Fibroblast of peridontal ligament (primary cell): ENCODE results near the gene ZNF226.
A peak's percentile ranks its signal among the peaks of the same experiment; 100 is the strongest.
"Not testable (repeated sequence)": the region's sequence is repeated elsewhere in the genome, so short reads cannot be mapped to it uniquely, and the experiment has no call there.

Experiments used
- DNase-seq: peaks from one replicate; pipeline ENCODE4 v3.0.0-alpha.2; 2010; ENCODE audit errors: extremely low read depth

Gene ZNF226

DNA sequence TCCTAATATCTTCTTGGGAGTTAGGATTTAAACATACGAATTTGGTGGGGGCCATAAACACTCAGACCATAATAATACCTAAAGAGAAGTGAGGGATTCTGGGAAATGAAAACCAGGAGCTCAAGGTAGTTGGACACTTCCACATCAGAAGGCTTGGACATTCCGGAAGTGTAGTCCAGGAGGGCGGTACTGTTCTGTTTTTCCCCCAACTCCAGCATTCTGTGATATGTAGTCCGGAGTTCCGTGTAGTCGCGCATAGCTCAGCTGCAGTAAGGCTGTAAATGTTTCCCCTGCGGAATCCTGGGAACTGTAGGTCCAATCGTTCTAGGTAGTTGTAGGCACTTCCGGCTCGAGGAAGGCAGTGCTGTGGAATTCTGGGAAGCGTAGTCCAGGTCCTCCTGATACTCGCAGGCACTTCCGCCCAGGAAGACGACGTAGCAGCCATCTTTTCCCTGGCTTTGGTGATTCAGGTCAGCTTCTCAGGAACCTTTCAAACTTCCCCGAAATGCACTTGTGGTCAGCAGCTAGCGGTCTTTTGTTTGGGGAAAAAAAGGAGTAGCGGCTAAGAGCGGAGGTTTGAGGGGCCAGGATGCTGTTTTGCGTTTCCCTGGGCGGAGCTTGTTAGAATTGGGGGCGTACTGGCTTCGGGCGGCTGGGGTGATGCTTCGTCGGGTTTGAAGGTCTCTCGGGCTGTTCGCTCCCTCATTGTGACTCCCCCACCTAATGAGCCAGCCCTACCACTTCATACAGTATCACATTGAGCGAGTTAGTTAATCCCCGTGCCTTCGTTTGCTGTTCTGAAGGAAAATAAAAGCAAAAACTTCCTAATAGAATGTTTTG, at the start of gene ZNF226:
ZNF226 (plus strand) TSS at position 428 of the 840 bp plus-strand sequence. CDS start 4,981 bp downstream, outside the sequence.
- DNase-seq, result peak; percentile 99

DNA sequence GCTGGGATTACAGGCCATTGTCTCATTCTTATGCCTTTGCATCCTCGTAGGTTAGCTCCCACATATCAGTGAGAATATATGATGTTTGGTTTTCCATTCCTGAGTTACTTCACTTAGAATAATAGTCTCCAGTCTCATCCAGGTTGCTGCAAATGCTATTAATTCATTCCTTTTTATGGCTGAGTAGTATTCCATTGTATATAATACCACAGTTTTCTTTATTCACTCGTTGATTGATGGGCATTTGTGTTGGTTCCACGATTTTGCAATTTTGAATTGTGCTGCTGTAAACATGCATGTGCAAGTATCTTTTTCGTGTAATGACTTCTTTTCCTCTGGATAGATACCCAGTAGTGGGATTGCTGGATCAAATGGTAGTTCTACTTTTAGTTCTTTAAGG, 43.7 kb upstream of the ZNF226 start:
- not testable (repeated sequence) for DNase-seq

DNA sequence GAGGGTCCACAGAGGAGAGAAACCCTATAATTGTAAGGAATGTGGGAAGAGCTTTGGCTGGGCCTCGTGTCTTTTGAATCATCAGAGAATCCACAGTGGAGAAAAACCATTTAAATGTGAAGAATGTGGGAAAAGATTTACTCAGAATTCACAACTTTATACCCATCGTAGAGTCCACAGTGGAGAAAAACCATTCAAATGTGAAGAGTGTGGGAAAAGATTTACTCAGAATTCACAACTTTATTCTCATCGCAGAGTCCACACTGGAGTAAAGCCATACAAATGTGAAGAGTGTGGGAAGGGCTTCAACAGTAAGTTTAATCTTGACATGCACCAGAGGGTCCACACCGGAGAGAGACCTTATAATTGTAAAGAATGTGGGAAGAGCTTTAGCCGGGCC, 32.9 kb upstream of the ZNF226 start:
- no peak for DNase-seq

DNA sequence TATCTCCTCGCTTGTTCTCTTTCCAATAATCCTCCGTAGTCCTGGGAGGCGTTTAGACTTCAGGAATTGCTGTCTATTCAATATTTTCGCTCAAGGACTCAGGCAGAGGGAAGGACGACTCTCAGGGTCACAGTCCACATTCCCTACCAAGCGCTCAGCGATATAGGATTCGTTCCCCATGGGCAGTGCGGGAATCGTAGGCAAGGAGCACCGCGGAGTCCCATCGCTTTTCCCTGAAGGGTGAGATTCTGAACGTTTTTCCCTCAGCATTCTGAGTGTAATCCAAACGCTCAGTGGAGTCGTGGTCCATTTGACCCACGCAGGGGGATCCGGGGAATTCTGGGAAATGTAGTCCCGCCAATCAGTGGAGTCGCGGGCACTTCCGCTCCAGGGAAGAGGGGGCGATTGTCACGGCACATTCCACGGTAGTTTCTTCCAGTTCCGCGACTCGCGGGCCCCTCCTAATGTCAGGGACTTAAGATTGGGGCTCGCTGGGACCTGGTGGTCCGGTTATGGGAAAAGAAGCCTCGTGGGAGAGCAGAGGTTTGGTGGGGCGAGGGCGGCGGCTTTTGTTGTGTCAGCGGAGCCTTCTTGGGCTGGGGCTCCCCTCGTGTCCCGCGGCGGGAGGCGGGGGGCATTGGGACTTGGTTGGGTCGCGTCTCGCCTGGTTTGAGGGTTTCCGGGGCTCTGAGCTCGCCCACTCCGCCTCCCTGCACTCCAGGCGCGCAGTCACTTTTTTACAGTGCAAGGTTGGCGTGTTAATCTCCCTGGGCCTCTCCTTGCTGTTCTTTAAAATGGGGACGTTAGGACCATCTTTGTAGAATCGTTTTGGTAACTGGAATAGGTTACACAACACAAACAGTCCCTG, 23.5 kb upstream of the ZNF226 start, which contains the start of gene ZNF234:
ZNF234 (plus strand) TSS at position 364 of the 868 bp plus-strand sequence. CDS start 3,079 bp downstream, outside the sequence.
- peak; percentile 84 for DNase-seq

DNA sequence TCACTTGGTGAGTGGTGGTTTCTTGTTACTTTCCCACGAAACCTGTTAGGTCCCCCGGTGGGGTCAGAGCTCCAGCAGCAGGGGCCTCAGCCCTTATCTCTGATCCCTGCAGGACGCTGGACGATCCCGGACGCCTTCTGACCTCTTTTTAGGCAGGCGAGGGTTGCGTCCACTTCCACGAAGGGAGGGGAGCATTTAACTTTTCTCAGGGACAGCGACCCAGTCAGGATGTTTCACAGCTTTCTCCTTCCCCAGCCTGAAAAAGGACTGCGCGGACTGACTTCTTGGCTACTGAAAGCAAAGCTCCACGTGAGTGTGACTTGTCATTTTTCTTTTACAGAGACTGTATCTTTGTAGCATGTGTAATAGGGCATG, 22.9 kb upstream of the ZNF226 start:
- peak; percentile 48 for DNase-seq

DNA sequence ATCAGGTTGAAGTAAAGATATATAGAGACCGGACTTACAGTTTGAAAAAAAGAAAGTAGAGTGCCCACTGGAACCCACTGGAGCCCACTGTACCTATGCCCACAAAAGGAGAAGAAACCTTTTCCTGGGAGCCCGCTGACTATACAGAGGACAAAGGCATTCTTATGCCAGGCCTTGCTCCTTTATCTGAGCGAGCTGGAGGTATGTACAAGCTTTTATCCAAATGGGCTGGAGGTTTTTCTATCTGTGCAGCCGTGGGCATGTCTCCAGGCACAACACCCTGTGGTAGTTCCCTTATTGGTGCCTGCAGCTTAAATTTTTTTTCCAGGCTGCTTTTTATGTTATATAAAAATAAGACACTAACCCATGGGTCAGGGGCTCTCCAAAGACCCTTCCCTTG, 15.1 kb upstream of the ZNF226 start:
- DNase-seq, result no peak

DNA sequence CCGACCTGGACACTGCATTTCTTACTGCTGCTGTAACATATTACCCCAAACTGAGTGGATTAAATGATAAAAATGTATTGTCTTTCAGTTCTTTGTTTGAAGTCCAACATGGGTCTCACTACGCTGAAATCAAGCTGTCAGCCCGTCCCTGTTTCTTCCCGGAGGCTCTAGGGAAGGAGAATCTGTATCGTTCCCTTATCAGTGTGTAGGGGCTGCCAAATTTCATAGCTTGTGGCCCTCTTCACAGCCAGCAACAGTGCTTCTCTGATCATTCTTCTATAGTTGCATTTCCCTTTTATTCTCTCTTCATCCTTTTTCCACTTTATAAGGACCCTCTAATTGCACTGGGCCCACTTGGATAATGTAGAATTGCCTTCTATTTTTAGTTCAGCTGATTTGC, 13.4 kb upstream of the ZNF226 start:
- no peak for DNase-seq

DNA sequence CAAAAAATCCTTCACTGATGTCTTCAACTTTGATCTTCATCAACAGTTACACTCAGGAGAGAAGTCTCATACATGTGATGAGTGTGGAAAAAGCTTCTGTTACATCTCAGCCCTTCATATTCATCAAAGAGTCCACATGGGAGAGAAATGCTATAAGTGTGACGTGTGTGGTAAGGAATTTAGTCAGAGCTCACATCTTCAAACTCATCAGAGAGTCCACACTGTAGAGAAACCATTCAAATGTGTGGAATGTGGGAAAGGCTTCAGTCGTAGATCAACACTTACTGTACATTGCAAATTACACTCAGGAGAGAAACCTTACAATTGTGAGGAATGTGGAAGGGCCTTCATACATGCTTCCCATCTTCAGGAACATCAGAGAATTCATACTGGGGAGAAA, 8.4 kb upstream of the ZNF226 start:
- no peak for DNase-seq

DNA sequence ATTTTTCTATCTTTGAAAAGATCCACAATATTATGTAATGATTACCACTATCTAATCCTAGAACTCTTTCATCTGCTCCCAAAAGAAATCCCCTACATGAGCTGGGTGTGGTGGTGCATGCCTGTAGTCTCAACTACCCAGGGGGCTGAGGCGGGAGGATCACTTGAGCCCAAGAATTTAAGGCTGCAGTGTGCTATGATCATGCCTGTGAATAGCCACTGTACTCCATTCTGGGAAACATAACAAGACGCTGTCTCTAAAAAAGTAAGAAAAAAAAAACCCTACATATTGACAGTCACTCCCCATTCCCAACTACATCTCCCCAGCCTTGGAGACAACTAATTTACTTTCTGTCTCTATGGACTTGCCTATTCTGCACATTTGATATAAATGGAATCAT, 1.1 kb upstream of the ZNF226 start:
- no peak for DNase-seq

DNA sequence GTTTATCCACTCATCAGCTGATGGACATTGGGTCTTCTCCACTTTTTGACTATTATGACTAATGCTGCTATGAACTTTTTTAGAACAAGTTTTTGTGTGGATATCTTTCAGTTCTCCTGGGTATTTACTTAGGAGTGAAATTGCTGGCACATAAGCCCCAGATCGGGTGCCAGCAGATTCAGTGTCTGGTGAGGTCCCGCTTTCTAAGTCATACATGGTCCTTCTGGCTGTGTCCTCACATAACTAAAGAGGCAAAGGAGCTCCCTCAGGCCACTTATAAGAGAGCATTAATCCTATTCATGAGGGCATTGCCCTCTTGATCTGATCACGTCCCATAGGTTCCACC, 600 bp upstream of the ZNF226 start:
- no peak for DNase-seq

DNA sequence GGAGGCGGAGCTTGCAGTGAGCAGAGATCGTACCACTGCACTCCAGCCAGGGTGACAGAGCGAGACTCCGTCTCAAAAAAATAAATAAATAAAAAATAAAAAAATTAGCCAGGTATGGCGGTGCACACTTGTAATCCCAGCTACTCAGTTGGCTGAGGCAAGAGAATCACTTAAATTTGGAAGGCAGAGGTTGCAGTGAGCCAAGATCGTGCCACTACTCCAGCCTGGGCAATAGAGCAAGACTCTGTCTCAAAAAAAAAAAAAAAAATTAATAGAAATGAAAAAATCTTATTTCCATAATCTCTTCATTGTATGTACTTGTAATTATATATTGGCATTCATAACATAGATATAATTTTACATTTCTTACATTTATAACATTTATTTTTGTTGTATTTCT, 5.8 kb downstream of the ZNF226 start:
- DNase-seq, result not testable (repeated sequence)

DNA sequence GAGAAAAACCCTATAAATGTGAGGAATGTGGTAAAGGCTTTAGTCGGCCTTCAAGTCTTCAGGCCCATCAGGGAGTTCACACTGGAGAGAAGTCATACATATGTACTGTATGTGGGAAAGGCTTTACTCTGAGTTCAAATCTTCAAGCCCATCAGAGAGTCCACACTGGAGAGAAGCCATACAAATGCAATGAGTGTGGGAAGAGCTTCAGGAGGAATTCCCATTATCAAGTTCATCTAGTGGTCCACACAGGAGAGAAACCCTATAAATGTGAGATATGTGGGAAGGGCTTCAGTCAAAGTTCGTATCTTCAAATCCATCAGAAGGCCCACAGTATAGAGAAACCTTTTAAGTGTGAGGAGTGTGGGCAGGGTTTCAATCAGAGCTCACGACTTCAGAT, 11.7 kb downstream of the ZNF226 start:
- DNase-seq, result no peak

DNA sequence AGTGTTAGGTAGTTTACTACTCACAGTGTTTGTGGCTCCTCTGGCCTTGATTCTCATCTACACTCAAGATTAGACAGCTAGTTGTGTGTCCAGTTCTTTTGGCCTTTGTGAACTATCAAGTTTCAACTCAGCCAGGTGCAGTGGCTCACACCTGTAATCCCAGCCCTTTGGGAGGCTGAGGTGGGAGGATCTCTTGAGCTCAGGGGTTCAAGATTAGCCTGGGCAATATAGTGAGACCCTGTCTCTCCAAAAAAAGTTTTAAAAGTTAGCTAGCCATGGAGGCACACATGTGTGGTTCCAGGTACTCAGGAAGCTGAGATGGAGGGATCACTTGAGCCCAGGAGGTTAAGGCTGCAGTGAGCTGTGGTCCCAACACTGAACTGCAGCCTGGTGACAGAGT, 16.1 kb downstream of the ZNF226 start:
- no peak for DNase-seq

DNA sequence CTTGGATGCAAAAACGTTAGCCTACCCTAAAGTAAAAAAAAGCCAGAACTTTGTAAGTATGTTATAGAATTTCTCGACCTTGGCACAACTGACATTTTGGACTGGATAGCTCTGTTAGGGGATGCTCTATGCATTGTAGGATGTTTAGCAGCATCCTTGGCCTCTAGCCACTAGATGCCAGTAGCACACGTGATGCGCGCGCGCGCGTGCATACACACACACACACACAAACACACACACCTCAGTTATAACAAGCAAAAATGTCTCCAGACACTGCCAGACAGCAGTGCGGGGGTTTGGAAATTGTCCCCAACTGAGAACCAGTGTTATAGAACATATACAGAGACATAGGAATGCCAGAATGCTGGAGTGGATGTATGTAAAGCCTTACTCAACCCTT, 17.2 kb downstream of the ZNF226 start:
- DNase-seq, result no peak

DNA sequence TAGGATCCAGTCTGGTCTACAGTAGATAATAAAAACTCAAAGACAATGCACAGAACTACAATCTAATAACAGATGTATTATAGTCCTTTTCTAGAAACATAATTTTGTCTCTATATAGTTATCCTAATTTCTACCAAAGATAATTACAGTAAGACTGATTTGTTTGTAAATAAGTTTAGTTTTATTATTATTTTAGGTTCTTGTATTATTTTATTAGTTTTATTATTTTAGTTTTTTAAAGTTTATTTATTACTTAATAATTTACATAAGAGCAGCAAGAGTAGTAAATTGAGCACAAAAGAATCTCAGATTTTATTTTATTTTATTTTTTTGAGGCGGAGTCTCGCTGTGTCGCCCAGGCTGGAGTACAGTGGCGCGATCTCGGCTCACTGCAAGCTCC, 25.1 kb downstream of the ZNF226 start:
- no peak for DNase-seq

DNA sequence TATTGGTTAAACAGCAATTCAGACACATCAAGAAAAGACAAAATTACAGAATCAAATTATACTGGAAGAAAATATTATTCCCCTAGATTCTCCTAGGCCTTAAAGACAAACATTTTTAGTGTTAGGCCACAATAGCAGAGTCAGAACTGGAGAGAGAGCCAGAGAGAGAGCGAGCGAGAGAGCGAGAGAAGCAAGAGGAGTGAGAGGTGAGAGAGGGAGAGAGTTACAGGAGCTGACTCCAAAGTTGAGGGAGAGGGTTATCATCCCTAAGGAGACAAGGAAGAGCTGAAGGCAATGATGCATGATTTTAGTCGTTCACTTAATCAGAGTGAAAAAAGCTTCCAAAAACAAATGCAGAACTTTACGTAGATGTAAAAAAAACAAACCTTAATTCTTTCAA, 27.2 kb downstream of the ZNF226 start:
- no peak for DNase-seq

DNA sequence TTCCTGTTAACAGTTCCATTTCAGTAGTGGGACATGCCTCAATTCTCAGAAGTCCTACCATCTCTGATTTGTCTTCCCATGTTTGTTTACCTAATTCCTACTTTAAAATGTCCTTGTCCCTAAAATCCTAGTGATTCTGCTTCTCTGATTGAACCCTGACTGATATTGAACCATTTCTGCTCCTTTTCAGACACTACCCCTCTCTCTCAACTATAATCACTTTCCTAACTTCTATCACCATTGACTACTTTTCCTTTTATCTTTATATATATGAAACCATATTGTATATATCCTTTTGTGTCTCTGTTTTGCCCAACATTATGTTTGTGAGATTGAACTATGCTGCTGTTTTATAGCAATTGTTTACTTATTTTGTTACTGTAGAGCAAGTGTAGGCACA, 31.9 kb downstream of the ZNF226 start:
- DNase-seq, result no peak

DNA sequence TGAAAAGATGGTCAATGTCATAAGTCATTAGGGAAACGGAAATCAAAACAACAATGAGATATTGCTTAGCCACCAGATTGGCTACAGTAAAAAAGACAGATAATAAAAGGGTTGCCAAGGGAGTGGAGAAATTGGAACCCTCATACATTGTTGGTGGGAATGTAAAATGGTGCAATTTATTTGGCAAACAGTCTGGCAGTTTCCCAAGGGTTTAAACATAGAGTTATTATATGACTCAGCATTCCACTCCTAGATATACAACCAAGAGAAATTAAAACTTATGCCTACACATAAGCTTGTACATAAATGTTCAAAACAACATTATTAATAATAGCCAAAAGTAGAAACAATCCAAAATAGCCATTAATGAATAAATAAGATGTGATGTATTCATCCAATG, 37.6 kb downstream of the ZNF226 start:
- peak; percentile 80 for DNase-seq

DNA sequence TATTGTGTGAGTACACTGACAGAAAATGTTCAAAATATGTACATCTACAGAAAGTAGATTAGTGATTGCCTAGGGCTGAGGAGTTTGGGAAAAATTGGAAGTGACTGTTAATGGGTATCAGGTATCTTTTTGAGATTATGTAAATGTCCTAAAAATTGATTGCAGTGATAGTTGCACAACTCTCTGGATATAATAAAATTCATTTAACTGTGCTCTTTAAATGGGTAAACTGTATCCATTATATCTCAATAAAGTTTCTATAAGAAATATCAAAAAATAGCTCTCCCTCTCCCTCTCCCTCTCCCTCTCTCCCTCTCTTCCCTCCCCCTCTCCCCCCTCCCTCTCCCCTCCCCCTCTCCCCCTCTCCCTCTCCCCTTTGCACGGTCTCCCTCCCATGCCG, 38.1 kb downstream of the ZNF226 start:
- no peak for DNase-seq

DNA sequence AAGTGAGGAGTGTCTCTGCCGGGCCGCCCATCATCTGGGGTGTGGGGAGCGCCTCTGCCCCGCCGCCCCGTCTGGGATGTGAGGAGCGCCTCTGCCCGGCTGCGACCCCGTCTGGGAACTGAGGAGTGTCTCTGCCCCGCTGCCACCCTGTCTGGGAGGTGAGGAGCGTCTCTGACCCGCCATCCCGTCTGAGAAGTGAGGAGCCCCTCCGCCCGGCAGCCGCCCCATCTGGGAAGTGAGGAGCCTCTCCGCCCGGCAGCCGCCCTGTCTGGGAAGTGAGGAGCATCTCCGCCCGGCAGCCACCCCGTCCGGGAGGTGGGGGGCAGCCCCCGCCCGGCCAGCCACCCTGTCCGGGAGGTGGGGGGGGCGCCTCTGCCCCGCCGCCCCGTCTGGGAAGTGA, 39.0 kb downstream of the ZNF226 start:
- not testable (repeated sequence) for DNase-seq

DNA sequence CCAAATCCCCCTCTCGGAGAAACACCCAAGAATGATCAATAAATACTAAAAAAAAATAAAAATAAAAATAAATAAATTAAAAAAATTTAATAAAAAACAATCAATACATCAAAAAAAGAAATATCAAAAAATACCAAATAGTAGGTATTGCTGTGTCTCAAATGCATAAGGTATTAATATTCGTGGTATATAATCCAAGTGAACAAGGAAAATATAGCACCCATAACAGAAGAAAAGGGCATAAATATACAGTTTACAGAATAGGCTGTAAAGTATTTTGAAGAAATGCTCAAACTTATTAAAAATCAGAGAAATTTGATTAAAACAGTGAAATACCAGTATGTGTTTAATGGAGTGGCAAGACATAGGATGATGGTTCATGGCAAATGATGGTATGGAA, 39.9 kb downstream of the ZNF226 start:
- DNase-seq, result no peak

DNA sequence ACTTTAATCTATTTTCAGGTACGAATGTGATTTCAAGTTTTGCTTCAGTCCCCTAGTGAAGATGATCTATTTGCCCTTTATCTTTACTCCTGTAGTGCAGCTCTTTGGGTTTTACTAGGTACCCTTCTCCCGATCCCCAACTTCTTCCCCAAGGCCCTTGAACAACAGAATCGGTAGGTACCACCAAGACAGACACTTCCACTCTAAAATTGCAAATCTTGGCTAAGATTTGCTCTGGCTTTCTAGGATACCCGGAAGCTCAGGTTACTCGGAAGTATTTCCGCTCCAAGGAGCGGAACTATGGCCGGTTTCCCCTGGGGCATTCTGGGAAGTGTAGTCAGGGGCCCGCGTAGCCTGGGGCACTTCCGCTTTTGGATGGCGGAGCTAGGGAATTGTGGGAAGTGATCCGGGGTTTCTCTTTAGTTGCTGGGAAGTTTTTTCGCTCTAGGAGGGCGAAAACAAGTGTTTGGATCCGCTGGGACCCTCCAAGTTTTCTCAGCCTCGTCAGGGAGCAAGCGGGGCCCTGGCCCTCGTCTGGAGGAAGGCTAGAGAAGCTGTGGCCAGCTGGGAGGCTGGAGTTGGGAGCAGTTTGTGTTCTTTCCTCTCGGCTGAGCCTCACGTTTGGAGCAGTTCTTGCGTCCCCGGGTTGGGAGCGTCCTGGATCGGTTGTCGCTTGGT, 42.4 kb downstream of the ZNF226 start:
- DNase-seq, result peak; percentile 94
